MM.1S (cell line): ENCODE results near the gene HIPK2.

Experiments
- DNase-seq: peaks from one replicate; pipeline ENCODE4 v3.0.0-alpha.2; 2015
- H2AFZ ChIP-seq: fragments of 300-600 bp; sonication (generic); 2 replicates; pipeline ENCODE4 v1.6.0; 2016; ENCODE audit warnings: antibody characterized with exemption, low read length
- H3F3A ChIP-seq: fragments of 300-600 bp; sonication (generic); 2 replicates; pipeline ENCODE4 v1.6.1; 2016; ENCODE audit warnings: mild to moderate bottlenecking, antibody characterized with exemption, low read length, moderate library complexity, mixed read lengths; ENCODE audit not compliant: insufficient read depth
- H3K27ac ChIP-seq: fragments of 300-600 bp; sonication (generic); 2 replicates; pipeline ENCODE4 v1.5.1; 2016; ENCODE audit warnings: mild to moderate bottlenecking, low read length
- H3K27me3 ChIP-seq: fragments of 300-600 bp; sonication (generic); replicated peaks from 2 replicates; pipeline ENCODE4 v1.6.0; 2016; ENCODE audit warnings: low read length; ENCODE audit not compliant: insufficient read depth
- H3K36me3 ChIP-seq: fragments of 300-600 bp; sonication (generic); replicated peaks from 2 replicates; pipeline ENCODE4 v1.6.1; 2016; ENCODE audit warnings: mild to moderate bottlenecking, low read length, mixed read lengths; ENCODE audit not compliant: insufficient read depth
- H3K4me1 ChIP-seq: fragments of 300-600 bp; sonication (generic); 2 replicates; pipeline ENCODE4 v1.6.1; 2016; ENCODE audit warnings: low read length, mixed read lengths
- H3K4me2 ChIP-seq: fragments of 300-600 bp; sonication (generic); 2 replicates; pipeline ENCODE4 v1.6.0; 2016; ENCODE audit warnings: low read depth, low read length
- H3K4me3 ChIP-seq: fragments of 300-600 bp; sonication (generic); 2 replicates; pipeline ENCODE4 v1.5.1; 2016; ENCODE audit warnings: low read length, mixed read lengths
- H3K79me2 ChIP-seq: fragments of 300-600 bp; sonication (generic); 2 replicates; pipeline ENCODE4 v1.6.1; 2016; ENCODE audit warnings: mixed run types, low read length, mixed read lengths
- H3K9ac ChIP-seq: fragments of 300-600 bp; sonication (generic); 2 replicates; pipeline ENCODE4 v1.6.1; 2016; ENCODE audit warnings: low read length, mixed read lengths
- H3K9me2 ChIP-seq: fragments of 300-600 bp; sonication (generic); replicated peaks from 2 replicates; pipeline ENCODE4 v1.6.1; 2016; ENCODE audit warnings: mild to moderate bottlenecking, low read length, mixed read lengths; ENCODE audit not compliant: insufficient read depth
- H3K9me3 ChIP-seq: fragments of 300-600 bp; sonication (generic); replicated peaks from 2 replicates; pipeline ENCODE4 v1.6.1; 2016; ENCODE audit warnings: mild to moderate bottlenecking, low read length, mixed read lengths; ENCODE audit not compliant: insufficient read depth
- H4K20me1 ChIP-seq: fragments of 300-600 bp; sonication (generic); 2 replicates; pipeline ENCODE4 v1.6.1; 2016; ENCODE audit warnings: mild to moderate bottlenecking, low read length, moderate library complexity, mixed read lengths; ENCODE audit not compliant: insufficient read depth
- CTCF ChIP-seq: fragments of 300-600 bp; sonication (generic); IDR thresholded peaks from 2 replicates; pipeline ENCODE4 v1.5.1; 2016; ENCODE audit warnings: antibody characterized with exemption, low read length, mixed read lengths
- EZH2 ChIP-seq: fragments of 300-600 bp; sonication (generic); optimal IDR thresholded peaks from 2 replicates; pipeline ENCODE3; 2017; ENCODE audit warnings: low read depth, mild to moderate bottlenecking, antibody characterized with exemption, low read length, mixed read lengths
- EZH2phosphoT487 ChIP-seq: fragments of 300-600 bp; sonication (generic); IDR thresholded peaks from 2 replicates; pipeline ENCODE4 v1.6.1; 2018; ENCODE audit warnings: antibody characterized with exemption, low read length

The HIPK2 gene

GRCh38 chr7:139601176-139601575, 176.6 kb downstream of the HIPK2 start:
- DNase-seq, result no peak
- no peaks in the 10 kb centered on the region for H3F3A ChIP-seq
- TF ChIP-seq CTCF (no peak), EZH2 (no peak), EZH2phosphoT487 (no peak)

GRCh38 chr7:139600306-139600705, 177.5 kb downstream of the HIPK2 start:
- no peak for DNase-seq
- no peaks in the 10 kb centered on the region for H3K27me3 ChIP-seq
- H3K9me3 ChIP-seq, result no peaks in the 10 kb centered on the region
- TF ChIP-seq EZH2 (no peak), CTCF (no peak), EZH2phosphoT487 (no peak)
- no peaks in the 10 kb centered on the region for H3F3A ChIP-seq
- no peaks in the 10 kb centered on the region for H3K4me1 ChIP-seq
- no peak overlapping the region for H3K9ac ChIP-seq
- no peak overlapping the region for H2AFZ ChIP-seq
- no peaks in the 10 kb centered on the region for H3K36me3 ChIP-seq
- H4K20me1 ChIP-seq, result no peaks in the 10 kb centered on the region
- no peaks in the 10 kb centered on the region for H3K9me2 ChIP-seq
- no peak overlapping the region for H3K4me3 ChIP-seq
- H3K79me2 ChIP-seq, result no peaks in the 10 kb centered on the region
- no peak overlapping the region for H3K27ac ChIP-seq
- H3K4me2 ChIP-seq, result no peak overlapping the region

More at GRCh38 chr7:139601176-139601575, 176.6 kb downstream of the HIPK2 start:
- no peaks in the 10 kb centered on the region for H3K79me2 ChIP-seq
- H3K4me2 ChIP-seq, result no peak overlapping the region
- no peak overlapping the region for H3K9ac ChIP-seq
- H2AFZ ChIP-seq, result no peak overlapping the region
- no peaks in the 10 kb centered on the region for H4K20me1 ChIP-seq
- no peaks in the 10 kb centered on the region for H3K9me3 ChIP-seq
- no peaks in the 10 kb centered on the region for H3K4me1 ChIP-seq
- H3K27me3 ChIP-seq, result no peaks in the 10 kb centered on the region
- H3K27ac ChIP-seq, result no peak overlapping the region
- H3K9me2 ChIP-seq, result no peaks in the 10 kb centered on the region
- H3K36me3 ChIP-seq, result no peaks in the 10 kb centered on the region
- no peak overlapping the region for H3K4me3 ChIP-seq

GRCh38 chr7:139598642-139599041, 179.2 kb downstream of the HIPK2 start:
- H3K36me3 ChIP-seq, result no peaks in the 10 kb centered on the region
- no peak overlapping the region for H3K27ac ChIP-seq
- DNase-seq, result no peak
- no peaks in the 10 kb centered on the region for H3K27me3 ChIP-seq
- H3K4me3 ChIP-seq, result no peak overlapping the region
- H4K20me1 ChIP-seq, result no peaks in the 10 kb centered on the region
- H3K4me2 ChIP-seq, result no peak overlapping the region
- no peaks in the 10 kb centered on the region for H3F3A ChIP-seq
- no peak overlapping the region for H3K9ac ChIP-seq
- no peaks in the 10 kb centered on the region for H3K9me2 ChIP-seq
- no peak overlapping the region for H2AFZ ChIP-seq
- H3K79me2 ChIP-seq, result no peaks in the 10 kb centered on the region
- H3K9me3 ChIP-seq, result no peaks in the 10 kb centered on the region
- TF ChIP-seq CTCF (no peak), EZH2phosphoT487 (no peak), EZH2 (no peak)
- no peaks in the 10 kb centered on the region for H3K4me1 ChIP-seq
